K562 (cell line): ENCODE results near the gene B3GALT4. TPM values are rescaled to one million over a fixed set of nuclear protein-coding genes. Genes with fewer than 3 reads are reported as not detected.

Experiments used
- BACH1 ChIP-seq: fragments of 200-800 bp; sonication (Bioruptor generic); IDR thresholded peaks from 2 replicates; pipeline ENCODE4 v1.6.1; 2016; ENCODE audit warnings: missing genetic modification characterization, missing compliant biosample characterization
- BRF2 ChIP-seq: IDR thresholded peaks from 3 replicates; pipeline ENCODE4 v1.6.1; 2011; ENCODE audit warnings: borderline replicate concordance, mild to moderate bottlenecking; ENCODE audit not compliant: insufficient read length, insufficient read depth
- ETV5 ChIP-seq: sonication (generic); formaldehyde crosslinking; IDR thresholded peaks from 2 replicates; pipeline ENCODE4 v1.4.0; 2020; ENCODE audit warnings: low read depth, mild to moderate bottlenecking, missing genetic modification reagents
- FIP1L1 ChIP-seq: fragments of 200-400 bp; formaldehyde crosslinking; IDR thresholded peaks from 2 replicates; pipeline ENCODE4 v1.6.1; 2018; ENCODE audit warnings: mild to moderate bottlenecking, low read depth, low read length; ENCODE audit not compliant: poor library complexity, severe bottlenecking
- GATA2 ChIP-seq: sonication (generic); formaldehyde crosslinking; IDR thresholded peaks from 2 replicates; pipeline ENCODE4 v1.4.0; 2020; ENCODE audit warnings: mild to moderate bottlenecking, missing genetic modification reagents
- KLF6 ChIP-seq: fragments of 250-450 bp; sonication (Bioruptor Pico); IDR thresholded peaks from 2 replicates; pipeline ENCODE4 v1.4.0; 2020; ENCODE audit warnings: mild to moderate bottlenecking, moderate library complexity, borderline replicate concordance
- MAZ ChIP-seq, 2 experiments: fragments of 450-650 bp in 1 of 2; sonication (generic) in 1 of 2; formaldehyde crosslinking; IDR thresholded peaks in 1 of 2; conservative IDR thresholded peaks in 1 of 2; 2 replicates each; pipeline versions ENCODE4 v1.4.0 to v1.5.0; 2020; ENCODE audit warnings: mild to moderate bottlenecking in 1 of 2, missing genetic modification reagents in 1 of 2
- MCM2 ChIP-seq: fragments of 450-650 bp; IDR thresholded peaks from 2 replicates; pipeline ENCODE4 v1.6.1; 2017; ENCODE audit warnings: low read depth, mild to moderate bottlenecking
- NFE2L1 ChIP-seq: fragments of 450-650 bp; IDR thresholded peaks from 2 replicates; pipeline ENCODE4 v1.6.1; 2016; ENCODE audit warnings: missing genetic modification characterization, low read depth, mild to moderate bottlenecking, missing compliant biosample characterization, moderate library complexity, borderline replicate concordance
- POLR2AphosphoS2 ChIP-seq: IDR thresholded peaks from 2 replicates; pipeline ENCODE4 v1.6.1; 2012; ENCODE audit warnings: low read length, improper control_type of control experiment
- POLR2G ChIP-seq: fragments of 200-400 bp; formaldehyde crosslinking; IDR thresholded peaks from 2 replicates; pipeline ENCODE4 v1.6.1; 2017; ENCODE audit warnings: low read depth, mild to moderate bottlenecking, antibody characterized with exemption, low read length, moderate library complexity
- RFX1 ChIP-seq: fragments of 450-650 bp; IDR thresholded peaks from 2 replicates; pipeline ENCODE4 v1.6.1; 2016; ENCODE audit warnings: mild to moderate bottlenecking, moderate library complexity
- SAFB2 ChIP-seq: fragments of 200-400 bp; formaldehyde crosslinking; IDR thresholded peaks from 2 replicates; pipeline ENCODE4 v1.6.1; 2018; ENCODE audit warnings: borderline replicate concordance, low read length, low read depth, moderate library complexity; ENCODE audit not compliant: severe bottlenecking
- SREBF2 ChIP-seq: sonication (generic); formaldehyde crosslinking; IDR thresholded peaks from 2 replicates; pipeline ENCODE4 v1.4.0; 2020; ENCODE audit warnings: mild to moderate bottlenecking, missing genetic modification reagents
- TAF7 ChIP-seq: fragments of 450-650 bp; IDR thresholded peaks from 2 replicates; pipeline ENCODE4 v1.6.1; 2016; ENCODE audit warnings: missing genetic modification characterization, missing compliant biosample characterization
- TRIM28 ChIP-seq: fragments of 450-650 bp; IDR thresholded peaks from 2 replicates; pipeline ENCODE4 v1.6.1; 2017
- WHSC1 ChIP-seq: IDR thresholded peaks from one replicate; pipeline ENCODE4 v1.6.1; 2012; ENCODE audit warnings: low read length, control low read depth, inconsistent platforms
- ZNF354B ChIP-seq: fragments of 250-450 bp; sonication (Bioruptor Pico); IDR thresholded peaks from 2 replicates; pipeline ENCODE4 v1.4.0; 2020
- ZSCAN32 ChIP-seq: fragments of 450-650 bp; formaldehyde crosslinking; IDR thresholded peaks from 2 replicates; pipeline ENCODE4 v1.4.0; 2020; ENCODE audit warnings: mild to moderate bottlenecking, moderate library complexity
- polyA plus RNA-seq, 8 experiments: library from polyadenylated mRNA; depleted of rRNA in 4 of 8; stranded (reverse) in 5 of 8; unstranded in 3 of 8; fragments of >200 nt; fragmentation: Nextera tagmentation in 2 of 8; fragmentation: Illumina TruSeq in 1 of 8; extraction: Ambion mirVana in 2 of 8; extraction: Trizol in 1 of 8; gene quantifications; 2 replicates each; pipeline versions ENCODE4 v1.2.1 to v1.2.3, GENCODE V29; 2011 to 2014; ENCODE audit warnings: inconsistent platforms in 1 of 8, missing spikeins in 1 of 8
- total RNA-seq, 7 experiments: library from RNA; depleted of rRNA in 6 of 7; stranded (reverse); fragments of >200 nt in 6 of 7; fragmentation: Illumina TruSeq in 2 of 7; extraction: Trizol in 2 of 7; gene quantifications; 2 replicates each; pipeline versions ENCODE4 v1.2.1 to v1.2.3, GENCODE V29; 2011 to 2021; ENCODE audit warnings: low replicate concordance in 1 of 7
- TF ChIP-seq, protein P1 (sequence below): sonication (generic); formaldehyde crosslinking; IDR thresholded peaks from 2 replicates; pipeline ENCODE4 v1.8.0; 2023; ENCODE audit warnings: mild to moderate bottlenecking, missing genetic modification reagents
- TF ChIP-seq, protein P2 (sequence below): sonication (generic); formaldehyde crosslinking; IDR thresholded peaks from 2 replicates; pipeline ENCODE4 v1.8.0; 2022; ENCODE audit warnings: missing genetic modification reagents, mild to moderate bottlenecking, borderline replicate concordance

Gene B3GALT4
- total and polyA plus RNA-seq, 9 of the 15 experiments (the other 6 are each of a cell fraction or from before 2014, with no cell fraction given): 0.11 to 1.3 (median 0.53) TPM; not detected in 1

DNA sequence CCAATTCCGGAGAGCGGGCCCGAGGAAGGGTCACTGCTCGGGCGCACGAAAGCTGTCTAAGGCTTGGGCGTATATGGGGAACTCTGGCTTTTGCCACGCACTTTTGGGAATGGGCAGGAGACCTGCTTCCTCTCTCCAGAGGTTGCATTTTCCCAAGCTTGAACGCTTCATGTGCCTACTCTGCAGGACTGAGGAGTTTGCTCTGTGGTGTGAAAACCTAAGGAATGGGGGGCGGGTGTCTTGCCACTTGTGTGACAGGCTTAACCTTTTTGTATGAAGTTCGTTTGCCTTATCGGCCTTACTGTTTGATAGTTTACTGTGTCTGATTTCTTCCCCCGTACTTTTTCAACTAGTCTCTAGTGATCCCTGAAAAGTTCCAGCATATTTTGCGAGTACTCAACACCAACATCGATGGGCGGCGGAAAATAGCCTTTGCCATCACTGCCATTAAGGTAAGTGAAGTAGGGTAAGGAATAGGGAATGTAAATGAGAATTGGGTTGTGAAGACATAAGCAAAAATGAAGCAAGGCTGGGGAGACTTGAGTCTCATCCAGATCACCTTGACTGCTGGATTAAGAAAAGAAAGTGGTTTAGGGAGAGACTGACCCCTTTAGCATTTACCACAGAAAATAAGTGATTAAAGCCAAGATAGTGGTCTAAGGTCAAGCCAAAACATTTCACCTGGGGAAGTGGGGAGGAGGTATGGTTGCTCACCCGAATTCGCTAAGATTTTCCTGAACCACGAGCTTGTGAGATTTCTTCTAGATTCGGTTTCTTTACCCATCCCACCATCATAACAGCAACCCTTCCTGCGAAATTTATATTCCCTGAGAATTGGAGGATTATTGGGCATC is 4.4 kb upstream of the B3GALT4 start (continued):
- TF ChIP-seq, protein P1, sequence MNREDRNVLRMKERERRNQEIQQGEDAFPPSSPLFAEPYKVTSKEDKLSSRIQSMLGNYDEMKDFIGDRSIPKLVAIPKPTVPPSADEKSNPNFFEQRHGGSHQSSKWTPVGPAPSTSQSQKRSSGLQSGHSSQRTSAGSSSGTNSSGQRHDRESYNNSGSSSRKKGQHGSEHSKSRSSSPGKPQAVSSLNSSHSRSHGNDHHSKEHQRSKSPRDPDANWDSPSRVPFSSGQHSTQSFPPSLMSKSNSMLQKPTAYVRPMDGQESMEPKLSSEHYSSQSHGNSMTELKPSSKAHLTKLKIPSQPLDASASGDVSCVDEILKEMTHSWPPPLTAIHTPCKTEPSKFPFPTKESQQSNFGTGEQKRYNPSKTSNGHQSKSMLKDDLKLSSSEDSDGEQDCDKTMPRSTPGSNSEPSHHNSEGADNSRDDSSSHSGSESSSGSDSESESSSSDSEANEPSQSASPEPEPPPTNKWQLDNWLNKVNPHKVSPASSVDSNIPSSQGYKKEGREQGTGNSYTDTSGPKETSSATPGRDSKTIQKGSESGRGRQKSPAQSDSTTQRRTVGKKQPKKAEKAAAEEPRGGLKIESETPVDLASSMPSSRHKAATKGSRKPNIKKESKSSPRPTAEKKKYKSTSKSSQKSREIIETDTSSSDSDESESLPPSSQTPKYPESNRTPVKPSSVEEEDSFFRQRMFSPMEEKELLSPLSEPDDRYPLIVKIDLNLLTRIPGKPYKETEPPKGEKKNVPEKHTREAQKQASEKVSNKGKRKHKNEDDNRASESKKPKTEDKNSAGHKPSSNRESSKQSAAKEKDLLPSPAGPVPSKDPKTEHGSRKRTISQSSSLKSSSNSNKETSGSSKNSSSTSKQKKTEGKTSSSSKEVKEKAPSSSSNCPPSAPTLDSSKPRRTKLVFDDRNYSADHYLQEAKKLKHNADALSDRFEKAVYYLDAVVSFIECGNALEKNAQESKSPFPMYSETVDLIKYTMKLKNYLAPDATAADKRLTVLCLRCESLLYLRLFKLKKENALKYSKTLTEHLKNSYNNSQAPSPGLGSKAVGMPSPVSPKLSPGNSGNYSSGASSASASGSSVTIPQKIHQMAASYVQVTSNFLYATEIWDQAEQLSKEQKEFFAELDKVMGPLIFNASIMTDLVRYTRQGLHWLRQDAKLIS: peak; percentile 10; the same call in 1 of the 2 replicates
- TF ChIP-seq ETV5 (CRISPR knock-in tag) (no peak), NFE2L1 (no peak), BRF2 (no peak), ZSCAN32 (CRISPR knock-in tag) (no peak), MCM2 (no peak), SREBF2 (CRISPR knock-in tag) (no peak), KLF6 (CRISPR knock-in tag) (no peak), FIP1L1 (no peak), WHSC1 (no peak), POLR2AphosphoS2 (no peak), RFX1 (no peak), ZNF354B (no peak), TAF7 (tag) (no peak), POLR2G (peak; percentile 5; the same call in 1 of the 2 replicates), TRIM28 (no peak), BACH1 (tag) (no peak), SAFB2 (no peak), GATA2 (no peak), MAZ (CRISPR knock-in tag; conservative IDR thresholded peaks at IDR 0.05 in 1 of 2, IDR thresholded peaks at IDR 0.05 in 1 of 2) (no peak)
- TF ChIP-seq, protein P2, sequence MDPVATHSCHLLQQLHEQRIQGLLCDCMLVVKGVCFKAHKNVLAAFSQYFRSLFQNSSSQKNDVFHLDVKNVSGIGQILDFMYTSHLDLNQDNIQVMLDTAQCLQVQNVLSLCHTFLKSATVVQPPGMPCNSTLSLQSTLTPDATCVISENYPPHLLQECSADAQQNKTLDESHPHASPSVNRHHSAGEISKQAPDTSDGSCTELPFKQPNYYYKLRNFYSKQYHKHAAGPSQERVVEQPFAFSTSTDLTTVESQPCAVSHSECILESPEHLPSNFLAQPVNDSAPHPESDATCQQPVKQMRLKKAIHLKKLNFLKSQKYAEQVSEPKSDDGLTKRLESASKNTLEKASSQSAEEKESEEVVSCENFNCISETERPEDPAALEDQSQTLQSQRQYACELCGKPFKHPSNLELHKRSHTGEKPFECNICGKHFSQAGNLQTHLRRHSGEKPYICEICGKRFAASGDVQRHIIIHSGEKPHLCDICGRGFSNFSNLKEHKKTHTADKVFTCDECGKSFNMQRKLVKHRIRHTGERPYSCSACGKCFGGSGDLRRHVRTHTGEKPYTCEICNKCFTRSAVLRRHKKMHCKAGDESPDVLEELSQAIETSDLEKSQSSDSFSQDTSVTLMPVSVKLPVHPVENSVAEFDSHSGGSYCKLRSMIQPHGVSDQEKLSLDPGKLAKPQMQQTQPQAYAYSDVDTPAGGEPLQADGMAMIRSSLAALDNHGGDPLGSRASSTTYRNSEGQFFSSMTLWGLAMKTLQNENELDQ: no peak
